Fibroblast of mammary gland (primary cell): Measurements from ENCODE around the gene UGT1A8.

ENCODE experiments used
- DNase-seq: peaks from one replicate; pipeline ENCODE4 v3.0.0-alpha.2; 2010; ENCODE audit warnings: low read depth
- H3K4me3 ChIP-seq: 2 replicates; pipeline ENCODE4 v1.5.1; 2011; ENCODE audit warnings: low read depth, mild to moderate bottlenecking, low read length, moderate library complexity; ENCODE audit not compliant: control insufficient read depth
- TF ChIP-seq, protein P1 (sequence below): conservative IDR thresholded peaks from 2 replicates; pipeline ENCODE4 v1.5.1; 2011; ENCODE audit warnings: low read depth, low read length, inconsistent platforms; ENCODE audit not compliant: control insufficient read depth, insufficient read depth

The UGT1A8 gene

DNA sequence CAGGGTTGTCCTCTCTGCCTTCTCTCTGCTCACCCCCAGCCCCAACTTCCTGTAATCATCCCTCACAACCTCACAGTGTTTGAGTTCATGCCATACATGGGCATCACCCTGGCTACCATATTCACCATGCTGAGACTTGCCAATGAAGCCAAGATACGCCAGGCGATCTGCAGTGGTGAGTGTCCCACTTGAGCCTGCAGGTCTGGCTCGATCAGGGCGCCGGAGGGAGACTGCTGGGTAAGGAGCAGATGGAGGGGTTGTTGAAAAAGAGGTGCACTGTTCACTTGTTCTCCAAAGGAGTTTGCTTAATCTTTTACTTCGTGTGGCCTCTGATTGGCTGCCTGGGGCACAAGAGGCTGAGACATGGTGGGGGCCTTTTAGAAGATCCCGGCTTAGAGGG lies 175.3 kb downstream of the UGT1A8 start:
- no peak overlapping the region for H3K4me3 ChIP-seq
- no peak for DNase-seq
- TF ChIP-seq, protein P1, sequence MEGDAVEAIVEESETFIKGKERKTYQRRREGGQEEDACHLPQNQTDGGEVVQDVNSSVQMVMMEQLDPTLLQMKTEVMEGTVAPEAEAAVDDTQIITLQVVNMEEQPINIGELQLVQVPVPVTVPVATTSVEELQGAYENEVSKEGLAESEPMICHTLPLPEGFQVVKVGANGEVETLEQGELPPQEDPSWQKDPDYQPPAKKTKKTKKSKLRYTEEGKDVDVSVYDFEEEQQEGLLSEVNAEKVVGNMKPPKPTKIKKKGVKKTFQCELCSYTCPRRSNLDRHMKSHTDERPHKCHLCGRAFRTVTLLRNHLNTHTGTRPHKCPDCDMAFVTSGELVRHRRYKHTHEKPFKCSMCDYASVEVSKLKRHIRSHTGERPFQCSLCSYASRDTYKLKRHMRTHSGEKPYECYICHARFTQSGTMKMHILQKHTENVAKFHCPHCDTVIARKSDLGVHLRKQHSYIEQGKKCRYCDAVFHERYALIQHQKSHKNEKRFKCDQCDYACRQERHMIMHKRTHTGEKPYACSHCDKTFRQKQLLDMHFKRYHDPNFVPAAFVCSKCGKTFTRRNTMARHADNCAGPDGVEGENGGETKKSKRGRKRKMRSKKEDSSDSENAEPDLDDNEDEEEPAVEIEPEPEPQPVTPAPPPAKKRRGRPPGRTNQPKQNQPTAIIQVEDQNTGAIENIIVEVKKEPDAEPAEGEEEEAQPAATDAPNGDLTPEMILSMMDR, result no peak

DNA sequence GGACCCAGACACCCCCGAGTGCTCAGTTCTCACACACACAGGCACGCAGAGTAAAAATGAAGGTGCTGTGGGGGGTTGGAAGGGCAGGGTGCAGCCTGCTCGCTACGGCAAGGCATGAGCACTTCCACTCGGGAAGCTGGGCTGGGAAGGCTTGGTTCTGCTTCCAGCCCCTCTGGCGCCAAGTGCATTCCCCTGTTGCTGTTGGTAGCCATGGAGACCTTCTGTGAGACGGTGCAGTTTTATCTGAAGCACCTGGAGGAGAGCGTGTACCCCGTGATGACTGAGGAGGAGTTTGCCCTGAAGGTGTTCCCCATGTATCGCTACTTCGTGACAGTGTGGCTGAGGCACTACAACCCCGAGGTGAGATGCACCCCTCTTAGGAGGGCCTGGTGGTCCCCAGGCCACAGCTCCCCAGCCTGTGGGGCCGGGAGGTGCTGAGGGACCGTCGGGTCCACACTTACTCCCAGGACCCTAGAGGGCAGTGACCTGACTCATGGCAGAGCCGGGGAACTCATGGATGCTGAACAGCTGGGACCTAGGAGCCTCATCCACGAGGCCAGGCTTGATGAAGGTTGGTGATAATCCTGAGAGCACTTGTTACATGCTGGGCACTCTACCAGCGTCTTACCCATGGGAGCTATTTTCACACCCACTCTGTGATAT lies 176.2 kb downstream of the UGT1A8 start:
- TF ChIP-seq, protein P1, result no peak
- no peak for DNase-seq
- H3K4me3 ChIP-seq, result no peak overlapping the region

DNA sequence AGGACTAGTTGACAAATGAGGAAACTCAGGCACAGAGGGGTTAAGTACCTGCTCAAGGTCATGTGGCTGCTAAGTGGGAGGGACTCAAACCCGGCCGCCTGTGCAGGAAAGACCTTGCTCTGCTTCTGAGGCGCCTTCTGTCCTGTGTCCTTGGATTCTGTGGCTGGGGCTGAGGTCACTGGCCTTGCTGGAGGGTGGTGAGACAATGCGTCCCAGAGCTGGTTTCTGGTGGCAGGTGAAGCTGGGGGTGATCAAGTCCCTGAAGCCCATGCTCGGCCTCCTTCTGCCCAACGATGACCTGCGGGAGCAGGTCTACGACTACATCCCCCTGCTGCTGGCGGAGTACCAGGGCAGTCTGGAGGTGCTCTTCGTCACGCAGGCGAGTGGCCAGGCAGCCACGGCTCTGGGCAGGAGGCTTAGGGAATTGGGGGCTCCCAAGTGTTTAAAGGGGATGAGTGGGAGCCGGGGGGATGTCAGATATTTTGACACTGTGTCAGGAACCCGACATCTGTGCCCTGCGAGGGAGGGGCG lies 176.8 kb downstream of the UGT1A8 start:
- no peak for DNase-seq
- H3K4me3 ChIP-seq, result no peak overlapping the region
- TF ChIP-seq, protein P1, result no peak

DNA sequence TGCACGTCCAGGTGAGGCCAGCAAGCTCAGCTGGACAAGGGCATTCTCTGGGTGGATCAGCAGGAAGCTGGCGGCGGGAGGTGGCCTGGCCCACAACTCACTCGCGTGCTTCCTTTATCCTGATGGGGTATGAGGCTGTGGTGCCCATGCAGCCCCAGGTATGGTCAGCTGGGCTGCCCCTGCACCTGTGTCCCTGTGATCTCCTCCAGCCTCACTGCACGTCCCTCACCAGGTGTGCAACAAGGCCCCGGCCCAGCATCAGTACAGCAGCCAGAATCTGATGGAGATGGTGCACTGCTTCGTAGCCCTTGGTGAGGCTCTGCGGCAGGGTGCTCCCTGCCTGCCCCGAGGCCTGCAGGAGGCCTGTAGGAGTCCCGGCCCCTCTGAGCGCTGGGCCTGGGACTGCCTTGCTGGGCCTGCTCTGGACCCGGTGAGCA lies 178.3 kb downstream of the UGT1A8 start:
- no peak for DNase-seq
- TF ChIP-seq, protein P1, result no peak
- H3K4me3 ChIP-seq, result no peak overlapping the region

DNA sequence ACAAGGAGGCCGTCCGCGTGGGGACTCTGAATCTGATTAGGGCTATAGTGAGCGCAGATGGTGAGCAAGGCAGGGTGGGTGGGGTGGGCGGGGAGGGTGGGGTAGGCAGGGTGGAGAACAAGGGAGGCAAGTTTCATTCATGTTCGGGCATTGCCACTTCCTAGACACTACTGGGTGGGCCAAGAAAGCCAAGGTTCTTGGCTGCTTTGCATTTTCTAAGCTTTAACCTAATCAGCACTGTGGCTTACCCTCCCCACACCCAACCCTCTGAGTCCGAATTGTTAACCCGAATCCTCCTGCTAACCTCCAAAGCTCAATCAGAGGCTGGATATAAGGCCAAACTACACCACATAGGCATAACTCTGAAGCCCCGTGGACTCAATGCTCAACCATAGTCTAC lies 178.8 kb downstream of the UGT1A8 start:
- TF ChIP-seq, protein P1, result no peak
- no peak overlapping the region for H3K4me3 ChIP-seq
- DNase-seq, result no peak

DNA sequence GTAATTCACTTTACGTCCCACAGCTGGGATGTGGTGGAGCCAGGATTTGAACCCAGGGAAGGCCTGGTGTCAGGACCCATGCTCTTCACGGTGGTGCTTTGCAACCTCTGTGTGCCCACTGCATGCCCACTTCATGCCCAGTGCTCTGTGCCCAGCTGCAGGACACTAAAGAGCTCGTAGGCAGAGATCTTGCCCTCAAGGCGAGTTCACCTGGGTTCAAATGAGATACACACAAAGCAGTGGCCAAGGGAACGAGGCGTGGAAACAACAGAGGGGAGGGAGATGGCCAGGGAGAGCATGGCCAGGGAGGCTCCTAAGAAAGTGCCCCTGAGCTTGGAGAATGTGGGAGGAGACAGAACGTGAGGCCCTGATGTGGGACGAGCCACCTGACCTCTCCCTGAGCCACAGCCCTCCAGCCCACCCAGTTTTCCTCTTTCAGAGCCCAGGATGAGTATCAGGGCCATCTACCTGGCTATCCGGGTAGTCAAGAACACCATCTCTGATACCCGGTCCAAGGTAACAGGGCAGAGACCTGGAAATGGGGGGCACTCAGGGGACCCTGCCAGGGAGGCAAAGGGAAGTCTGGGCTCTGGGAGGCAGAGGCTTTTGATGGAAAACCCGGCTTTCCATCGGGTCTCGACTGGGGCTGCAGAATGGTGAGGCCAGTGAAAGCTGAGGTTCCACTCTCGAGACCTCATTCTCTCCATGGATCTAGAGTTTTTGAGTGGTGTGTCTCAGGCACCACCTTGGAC lies 181.1 kb downstream of the UGT1A8 start:
- TF ChIP-seq, protein P1, result no peak
- no peak for DNase-seq
- no peak overlapping the region for H3K4me3 ChIP-seq
